B cell (primary cell): ENCODE data around the gene MRPL10. TPM values are rescaled to one million over a fixed set of nuclear protein-coding genes. Genes with fewer than 3 reads are reported as not detected.

Experiments used
- ATAC-seq: fragments of 200-7000 bp; cut with Tn5 transposase; one replicate; pipeline ENCODE4 v1.10.0; 2021; ENCODE audit warnings: low read depth, mild to moderate bottlenecking, moderate number of reproducible peaks, moderate library complexity
- CTCF ChIA-PET: fragments of 350-600 bp; sonication (Branson Sonifier 250); formaldehyde crosslinking; loops from one replicate; lab custom pipeline; 2021; ENCODE audit warnings: antibody characterized with exemption, inconsistent platforms; lab: Charles Lee
- POLR2A ChIA-PET: fragments of 350-600 bp; sonication (Branson Sonifier 250); formaldehyde crosslinking; loops from one replicate; lab custom pipeline; 2021; ENCODE audit warnings: antibody characterized with exemption; lab: Charles Lee
- DNase-seq: peaks from one replicate; pipeline ENCODE4 v3.0.0; 2013
- H2AFZ ChIP-seq: 2 replicates; pipeline ENCODE4 v1.6.1; 2012; ENCODE audit warnings: mild to moderate bottlenecking, low read depth, low read length; ENCODE audit not compliant: insufficient read depth, poor library complexity, severe bottlenecking
- H3K27ac ChIP-seq, 2 donors: 1 replicate in 1 of 2; 2 replicates in 1 of 2; pipeline ENCODE4 v1.5.1; 2012 to 2013; ENCODE audit warnings: low read length in 2 of 2, mild to moderate bottlenecking in 2 of 2, moderate library complexity in 1 of 2
- H3K27me3 ChIP-seq, 4 experiments: fragments of 200-600 bp in 1 of 4; sonication (generic) in 1 of 4; replicated peaks in 1 of 4; 1 replicate in 2 of 4; 2 replicates in 2 of 4; pipeline versions ENCODE4 v1.6.1 to v1.7.0; 2013 to 2016; ENCODE audit warnings: low read length in 3 of 4, mild to moderate bottlenecking in 2 of 4, mixed read lengths in 1 of 4, moderate library complexity in 1 of 4; ENCODE audit not compliant: insufficient read depth in 4 of 4, control insufficient read depth in 3 of 4; ENCODE audit errors: control extremely low read depth in 1 of 4
- H3K36me3 ChIP-seq, 2 experiments: replicated peaks in 1 of 2; 1 replicate in 1 of 2; 2 replicates in 1 of 2; pipeline versions ENCODE4 v1.6.1 to v1.7.1; 2013; ENCODE audit warnings: low read length in 1 of 2; ENCODE audit not compliant: insufficient read depth in 2 of 2, control insufficient read depth in 1 of 2; ENCODE audit errors: control extremely low read depth in 1 of 2, extremely low read depth in 1 of 2
- H3K4me1 ChIP-seq, 2 donors: fragments of 200-600 bp in 1 of 2; sonication (generic) in 1 of 2; 1 replicate in 1 of 2; 2 replicates in 1 of 2; pipeline versions ENCODE4 v1.5.1 to v1.6.1; 2013 to 2017; ENCODE audit warnings: low read length in 2 of 2; ENCODE audit not compliant: control insufficient read depth in 2 of 2, insufficient read depth in 2 of 2
- H3K4me2 ChIP-seq: replicated peaks from 2 replicates; pipeline ENCODE3; 2012; ENCODE audit warnings: mild to moderate bottlenecking, low read depth, low read length; ENCODE audit not compliant: poor library complexity, severe bottlenecking
- H3K4me3 ChIP-seq, 5 experiments: fragments of 200-600 bp in 1 of 5; sonication (generic) in 1 of 5; 1 replicate in 3 of 5; 2 replicates in 2 of 5; pipeline versions ENCODE4 v1.5.1 to v1.7.0; 2011 to 2016; ENCODE audit warnings: low read length in 4 of 5, mild to moderate bottlenecking in 4 of 5, low read depth in 2 of 5, control low read depth in 1 of 5, moderate library complexity in 1 of 5; ENCODE audit not compliant: insufficient read depth in 1 of 5; ENCODE audit errors: control extremely low read depth in 1 of 5, extremely low read depth in 1 of 5
- H3K79me2 ChIP-seq: fragments of 200-600 bp; sonication (generic); one replicate; pipeline ENCODE4 v1.6.0; 2016; ENCODE audit warnings: low read length; ENCODE audit not compliant: control insufficient read depth, insufficient read depth
- H3K9ac ChIP-seq: fragments of 200-600 bp; sonication (generic); 2 replicates; pipeline ENCODE4 v1.6.1; 2017; ENCODE audit warnings: mild to moderate bottlenecking, low read length, moderate library complexity
- H3K9me3 ChIP-seq, 3 donors: one replicate each; pipeline versions ENCODE4 v1.6.1 to v1.7.1; 2013; ENCODE audit warnings: low read length in 2 of 3; ENCODE audit not compliant: control insufficient read depth in 2 of 3, insufficient read depth in 1 of 3; ENCODE audit errors: control extremely low read depth in 1 of 3
- H4K20me1 ChIP-seq: 2 replicates; pipeline ENCODE4 v1.6.0; 2012; ENCODE audit warnings: mild to moderate bottlenecking, low read length; ENCODE audit not compliant: insufficient read depth, control insufficient read depth, poor library complexity, severe bottlenecking
- H3K27ac Mint-ChIP-seq: one replicate; pipeline ENCODE4 v1.8.0; 2021; ENCODE audit warnings: mixed read lengths
- H3K27me3 Mint-ChIP-seq: one replicate; pipeline ENCODE4 v1.8.0; 2021; ENCODE audit warnings: mixed read lengths
- H3K4me1 Mint-ChIP-seq: one replicate; pipeline ENCODE4 v1.8.0; 2021; ENCODE audit warnings: mixed read lengths
- H3K4me3 Mint-ChIP-seq: one replicate; pipeline ENCODE4 v1.8.0; 2021; ENCODE audit warnings: mixed read lengths
- H3K9me3 Mint-ChIP-seq: one replicate; pipeline ENCODE4 v1.8.0; 2022; ENCODE audit warnings: mixed read lengths; ENCODE audit not compliant: insufficient read depth
- CTCF ChIP-seq: fragments of 200-600 bp; IDR thresholded peaks from one replicate; pipeline ENCODE4 v1.8.0; 2022; ENCODE audit warnings: antibody characterized with exemption, mild to moderate bottlenecking
- EZH2 ChIP-seq: IDR thresholded peaks from 2 replicates; pipeline ENCODE4 v1.6.1; 2012; ENCODE audit warnings: borderline replicate concordance, low read depth, mild to moderate bottlenecking, moderate library complexity, low read length; ENCODE audit not compliant: insufficient read depth, poor library complexity, severe bottlenecking
- WGBS: methylation state at CpG from one replicate; pipeline ENCODE4 v1.1.5; 2013; ENCODE audit warnings: missing lambda C conversion rate; ENCODE audit not compliant: insufficient coverage; 5-methylcytosine and 5-hydroxymethylcytosine counted together
- intact Hi-C: fragments of 100-400 bp; cut with micrococcal nuclease; formaldehyde crosslinking; loops from one replicate; pipeline ENCODE4 v1.10.0; 2022
- polyA plus RNA-seq: library from polyadenylated mRNA; depleted of rRNA; stranded (reverse); fragments of >200 nt; gene quantifications from 2 replicates; pipeline ENCODE4 v1.2.3, GENCODE V29; 2012
- total RNA-seq, 2 donors: library from RNA; stranded (reverse); fragments of 120-200 nt in 1 of 2; gene quantifications; 1 replicate in 1 of 2; 2 replicates in 1 of 2; pipeline versions ENCODE4 v1.2.3 to v1.2.4, GENCODE V29; 2013 to 2022

MRPL10 gene
- total and polyA plus RNA-seq, 2 donors (not counting 1 experiment from before 2014, with no cell fraction given) = 34.8 to 39.4 TPM

DNA sequence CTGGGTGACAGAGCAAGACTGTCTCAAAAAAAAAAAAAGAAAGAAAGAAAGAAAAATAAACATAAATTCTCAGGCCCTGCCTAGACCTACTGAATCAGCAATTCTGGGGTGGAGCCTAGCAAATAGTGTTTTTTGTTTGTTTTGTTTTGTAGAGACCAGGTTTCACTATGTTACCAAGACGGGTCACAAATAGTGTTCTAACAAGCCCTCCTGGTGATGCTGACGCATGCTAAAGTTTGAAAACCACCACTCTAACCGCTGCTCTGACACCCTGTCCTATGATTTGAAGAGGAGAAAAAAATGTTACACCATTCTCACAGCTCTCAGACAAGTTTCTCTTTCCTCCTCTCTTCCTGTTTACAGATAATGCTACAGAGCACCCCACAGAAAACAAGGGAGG lies 1.5 kb downstream of the MRPL10 start:
- peaks cover 13% of the 10 kb centered on the region for H4K20me1 ChIP-seq
- H3K27me3 ChIP-seq = no peaks in the 10 kb centered on the region
- H3K4me3 ChIP-seq = no peak overlapping the region
- DNase-seq = no peak
- ChIA-PET CTCF (no interaction called here), POLR2A (no interaction called here)
- ATAC-seq = no peak
- Mint-ChIP-seq H3K27ac (no peak overlapping the region), H3K4me3 (peak overlapping the region; percentile 92), H3K27me3 (no peaks in the 10 kb centered on the region), H3K9me3 (no peaks in the 10 kb centered on the region), H3K4me1 (peaks cover 25% of the 10 kb centered on the region)
- no peak overlapping the region for H2AFZ ChIP-seq
- H3K4me1 ChIP-seq = peaks cover 19 to 21% of the 10 kb centered on the region in 2 donors
- intact Hi-C loops = loop anchor here (2.0 kb wide), 1 partner anchor 141 kb away; the partner anchor contains the start of gene CDK5RAP3
- no peaks in the 10 kb centered on the region for H3K9me3 ChIP-seq
- peaks cover 47% of the 10 kb centered on the region for H3K79me2 ChIP-seq
- H3K9ac ChIP-seq = no peak overlapping the region
- WGBS = 90% methylated on average over 3 of the region's 3 CpGs
- TF ChIP-seq EZH2 = no peak
- TF ChIP-seq CTCF = no peak
- peak overlapping the region in 1 of 2 donors; percentile 26 for H3K27ac ChIP-seq
- H3K36me3 ChIP-seq = peaks cover 1 to 33% of the 10 kb centered on the region in 2 experiments
- H3K4me2 ChIP-seq = no peak overlapping the region

DNA sequence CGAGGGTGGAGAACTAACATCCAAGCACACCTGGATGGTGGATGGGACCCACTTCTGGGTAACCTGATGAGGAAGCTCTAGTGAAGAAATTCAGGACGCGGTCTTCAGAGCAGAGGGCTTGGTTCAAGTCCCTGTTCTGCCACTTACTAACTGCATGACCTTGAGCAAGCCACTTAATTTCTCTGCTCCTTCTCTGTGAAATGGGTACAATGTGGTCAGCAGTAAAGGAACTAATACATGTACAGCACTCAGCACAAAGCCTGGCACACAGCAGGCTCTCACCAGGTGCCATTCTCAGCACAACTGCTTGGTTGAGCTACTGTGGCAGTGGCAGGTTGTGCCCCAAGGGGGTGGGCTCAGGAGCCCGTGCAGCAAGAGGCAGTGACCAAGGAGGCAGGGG lies 7.8 kb downstream of the MRPL10 start:
- H3K36me3 ChIP-seq = peaks cover 1 to 53% of the 10 kb centered on the region in 2 experiments
- CTCF ChIA-PET = interaction anchor here (1.4 kb wide), 1 partner anchor 17 kb away, joined by 4 read pairs; the partner anchor contains the start of gene SCRN2
- ATAC-seq (no peak), DNase-seq (no peak)
- peaks cover 16 to 23% of the 10 kb centered on the region in 2 donors for H3K4me1 ChIP-seq
- no peak overlapping the region for H2AFZ ChIP-seq
- WGBS = 90% methylated on average over 1 of the region's 4 CpGs
- Mint-ChIP-seq H3K27me3 (no peaks in the 10 kb centered on the region), H3K9me3 (no peaks in the 10 kb centered on the region), H3K4me3 (no peak overlapping the region), H3K4me1 (peaks cover 28% of the 10 kb centered on the region), H3K27ac (no peak overlapping the region)
- no peak overlapping the region for H3K27ac ChIP-seq
- H4K20me1 ChIP-seq = no peaks in the 10 kb centered on the region
- no peaks in the 10 kb centered on the region for H3K27me3 ChIP-seq
- POLR2A ChIA-PET = no interaction called here
- TF ChIP-seq CTCF (no peak), EZH2 (no peak)
- H3K4me3 ChIP-seq = no peak overlapping the region
- intact Hi-C loops = no loop called here
- H3K79me2 ChIP-seq = peaks cover 26% of the 10 kb centered on the region
- H3K9ac ChIP-seq = no peak overlapping the region
- H3K4me2 ChIP-seq = no peak overlapping the region
- H3K9me3 ChIP-seq = no peaks in the 10 kb centered on the region
